HCT116 (cell line): Measurements from ENCODE around the gene KIAA0825. TPM values are rescaled to one million over a fixed set of nuclear protein-coding genes. Genes with fewer than 3 reads are reported as not detected.

ENCODE experiments used
- ATAC-seq: fragments of 200-7000 bp; cut with Tn5 transposase; 2 replicates; pipeline ENCODE4 v1.9.1; 2020; ENCODE audit warnings: mild to moderate bottlenecking, moderate library complexity
- BruUV-seq: library from RNA; stranded (reverse); fragments of 400-500 nt; replicated peaks from 2 replicates; lab custom pipeline; 2021; lab: Mats Ljungman, UMichigan
- CTCF ChIA-PET: fragments of 300-600 bp; sonication (Branson Sonifier 250); formaldehyde crosslinking; loops from one replicate; lab custom pipeline; 2021; ENCODE audit warnings: antibody characterized with exemption; lab: Charles Lee
- POLR2A ChIA-PET: fragments of 300-600, 350-600 bp; sonication (Branson Sonifier 250); formaldehyde crosslinking; loops from one replicate; lab custom pipeline; 2021; ENCODE audit warnings: antibody characterized with exemption; lab: Charles Lee
- RAD21 ChIA-PET, 2 experiments: fragments of 300-600 bp; sonication (Branson Sonifier 250); formaldehyde crosslinking; loops; one replicate each; lab custom pipeline; 2023; ENCODE audit warnings: low total read pairs in 2 of 2; ENCODE audit not compliant: uncharacterized antibody in 2 of 2, unreplicated experiment in 2 of 2, low non-redundant PET in 1 of 2; lab: Charles Lee
- DNase-seq: peaks from one replicate; pipeline ENCODE4 v3.0.0-alpha.2; 2010; ENCODE audit warnings: low read depth, low spot score
- H2AFZ ChIP-seq: fragments of 200-600 bp; shearing (Covaris generic), sonication (generic); 2 replicates; pipeline ENCODE4 v1.6.1; 2017; ENCODE audit warnings: low read depth, mixed run types, mixed read lengths, antibody characterized with exemption, low read length; ENCODE audit not compliant: poor library complexity, severe bottlenecking
- H3K27ac ChIP-seq: 2 replicates; pipeline ENCODE4 v1.5.1; 2012; ENCODE audit warnings: low read depth, low read length
- H3K27me3 ChIP-seq: fragments of 200-600 bp; sonication (generic); 2 replicates; pipeline ENCODE4 v1.6.1; 2016; ENCODE audit warnings: mixed run types, low read length, mixed read lengths; ENCODE audit not compliant: insufficient read depth
- H3K36me3 ChIP-seq, 2 experiments: fragments of 200-500 bp in 1 of 2; fragments of 200-600 bp in 1 of 2; sonication (Bioruptor generic) in 1 of 2; sonication (generic) in 1 of 2; 2 replicates each; pipeline versions ENCODE4 v1.5.1 to v1.6.1; 2014 to 2016; ENCODE audit warnings: low read length in 2 of 2, inconsistent platforms in 1 of 2, mixed read lengths in 1 of 2, mixed run types in 1 of 2; ENCODE audit not compliant: insufficient read depth in 2 of 2, control insufficient read depth in 1 of 2
- H3K4me1 ChIP-seq, 2 experiments: fragments of 200-600 bp in 1 of 2; sonication (generic) in 1 of 2; 2 replicates each; pipeline versions ENCODE4 v1.5.1 to v1.6.1; 2012 to 2017; ENCODE audit warnings: low read length in 2 of 2, inconsistent platforms in 1 of 2, mild to moderate bottlenecking in 1 of 2, mixed read lengths in 1 of 2, mixed run types in 1 of 2, moderate library complexity in 1 of 2; ENCODE audit not compliant: insufficient read depth in 2 of 2, control insufficient read depth in 1 of 2
- H3K4me2 ChIP-seq: fragments of 200-600 bp; sonication (generic); 2 replicates; pipeline ENCODE4 v1.6.1; 2017; ENCODE audit warnings: mixed run types, low read length, mixed read lengths
- H3K4me3 ChIP-seq, 2 experiments: fragments of 200-600 bp in 1 of 2; sonication (generic) in 1 of 2; replicated peaks in 1 of 2; 2 replicates each; pipeline ENCODE4 v1.5.1; 2011 to 2016; ENCODE audit warnings: low read length in 2 of 2, control low read depth in 1 of 2, low read depth in 1 of 2, mild to moderate bottlenecking in 1 of 2, mixed read lengths in 1 of 2, mixed run types in 1 of 2
- H3K79me2 ChIP-seq: fragments of 200-600 bp; sonication (generic); 2 replicates; pipeline ENCODE4 v1.6.1; 2017; ENCODE audit warnings: mild to moderate bottlenecking, mixed run types, low read length, moderate library complexity, mixed read lengths; ENCODE audit not compliant: insufficient read depth
- H3K9ac ChIP-seq: fragments of 200-600 bp; sonication (generic); 2 replicates; pipeline ENCODE4 v1.6.1; 2016; ENCODE audit warnings: low read length, mixed read lengths
- H3K9me2 ChIP-seq: fragments of 200-600 bp; sonication (generic), shearing (Covaris generic); 2 replicates; pipeline ENCODE4 v1.6.1; 2017; ENCODE audit warnings: mixed run types, mild to moderate bottlenecking, moderate library complexity; ENCODE audit not compliant: insufficient read depth
- H3K9me3 ChIP-seq, 2 experiments: fragments of 200-500 bp in 1 of 2; fragments of 200-600 bp in 1 of 2; sonication (Bioruptor generic) in 1 of 2; sonication (generic) in 1 of 2; 2 replicates each; pipeline ENCODE4 v1.6.1; 2014 to 2017; ENCODE audit warnings: low read length in 2 of 2, mixed read lengths in 2 of 2, inconsistent platforms in 1 of 2, low read depth in 1 of 2, mild to moderate bottlenecking in 1 of 2, mixed run types in 1 of 2, moderate library complexity in 1 of 2; ENCODE audit not compliant: control insufficient read depth in 1 of 2, insufficient read depth in 1 of 2
- H4K20me1 ChIP-seq: fragments of 200-600 bp; sonication (generic), shearing (Covaris generic); 2 replicates; pipeline ENCODE4 v1.6.1; 2017; ENCODE audit warnings: mixed run types, mild to moderate bottlenecking, moderate library complexity; ENCODE audit not compliant: insufficient read depth
- CBX3 ChIP-seq: IDR thresholded peaks from 2 replicates; pipeline ENCODE4 v1.6.1; 2012; ENCODE audit warnings: low read depth
- CEBPB ChIP-seq: IDR thresholded peaks from 2 replicates; pipeline ENCODE4 v1.6.1; 2012; ENCODE audit warnings: low read depth
- EGR1 ChIP-seq: IDR thresholded peaks from 2 replicates; pipeline ENCODE4 v1.6.1; 2012; ENCODE audit warnings: low read depth
- ELF1 ChIP-seq: IDR thresholded peaks from 2 replicates; pipeline ENCODE4 v1.6.1; 2012; ENCODE audit warnings: low read depth, borderline replicate concordance
- EZH2 ChIP-seq: fragments of 200-600 bp; sonication (generic); IDR thresholded peaks from 2 replicates; pipeline ENCODE4 v1.6.1; 2017; ENCODE audit warnings: antibody characterized with exemption, mixed run types
- EZH2phosphoT487 ChIP-seq: fragments of 200-600 bp; IDR thresholded peaks from 2 replicates; pipeline ENCODE4 v1.6.1; 2018; ENCODE audit warnings: antibody characterized with exemption, borderline replicate concordance
- FOSL1 ChIP-seq: IDR thresholded peaks from 2 replicates; pipeline ENCODE4 v1.6.1; 2012; ENCODE audit warnings: low read depth
- JUND ChIP-seq: IDR thresholded peaks from 2 replicates; pipeline ENCODE4 v1.6.1; 2012
- POLR2AphosphoS5 ChIP-seq: IDR thresholded peaks from 2 replicates; pipeline ENCODE4 v1.6.1; 2011; ENCODE audit warnings: mild to moderate bottlenecking, low read depth, low read length, moderate library complexity
- RAD21 ChIP-seq: IDR thresholded peaks from 2 replicates; pipeline ENCODE4 v1.6.1; 2012; ENCODE audit warnings: low read depth, mild to moderate bottlenecking
- SIN3A ChIP-seq: IDR thresholded peaks from 2 replicates; pipeline ENCODE4 v1.6.1; 2012; ENCODE audit warnings: low read depth
- SP1 ChIP-seq: IDR thresholded peaks from 2 replicates; pipeline ENCODE4 v1.6.1; 2012; ENCODE audit warnings: low read depth
- SRF ChIP-seq: IDR thresholded peaks from 2 replicates; pipeline ENCODE4 v1.6.1; 2012; ENCODE audit warnings: low read depth
- YY1 ChIP-seq: IDR thresholded peaks from 2 replicates; pipeline ENCODE4 v1.6.1; 2011; ENCODE audit warnings: low read length, low read depth, moderate library complexity, mild to moderate bottlenecking; ENCODE audit not compliant: insufficient replicate concordance; ENCODE audit errors: extremely low read depth
- ZFX ChIP-seq: fragments of 450-650 bp; IDR thresholded peaks from 2 replicates; pipeline ENCODE4 v1.6.1; 2017
- ZNF274 ChIP-seq: fragments of 200-500 bp; sonication (Bioruptor generic); IDR thresholded peaks from 2 replicates; pipeline ENCODE4 v1.6.1; 2014; ENCODE audit warnings: mild to moderate bottlenecking, low read depth, low read length, inconsistent platforms
- intact Hi-C: fragments of 100-400 bp; cut with micrococcal nuclease; formaldehyde crosslinking; loops from 2 replicates; pipeline ENCODE4 v1.10.0; 2022
- total RNA-seq: library from RNA; stranded (reverse); gene quantifications from one replicate; pipeline ENCODE4 v1.2.1, GENCODE V29; 2021; ENCODE audit not compliant: unreplicated experiment
- TF ChIP-seq, protein P1 (sequence below): IDR thresholded peaks from 2 replicates; pipeline ENCODE4 v1.6.1; 2011; ENCODE audit warnings: mild to moderate bottlenecking, low read length, moderate library complexity; ENCODE audit not compliant: insufficient replicate concordance; ENCODE audit errors: extremely low read depth
- TF ChIP-seq, protein P2 (sequence below), 3 experiments: fragments of 200-600 bp in 1 of 3; sonication (generic) in 1 of 3; IDR thresholded peaks in 2 of 3; conservative IDR thresholded peaks in 1 of 3; 2 replicates each; pipeline ENCODE4 v1.5.1; 2012 to 2017; ENCODE audit warnings: low read depth in 2 of 3, low read length in 2 of 3, antibody characterized with exemption in 1 of 3, borderline replicate concordance in 1 of 3, control low read depth in 1 of 3, mild to moderate bottlenecking in 1 of 3, mixed read lengths in 1 of 3, mixed run types in 1 of 3, moderate library complexity in 1 of 3; ENCODE audit not compliant: insufficient read depth in 1 of 3
- TF ChIP-seq, protein P3 (sequence below): IDR thresholded peaks from 2 replicates; pipeline ENCODE4 v1.6.1; 2012
- TF ChIP-seq, protein P4 (sequence below): IDR thresholded peaks from 2 replicates; pipeline ENCODE4 v1.6.1; 2012; ENCODE audit warnings: low read depth

KIAA0825 gene
- total RNA-seq, 1 experiment from 2014 or later = 1.4 TPM

DNA sequence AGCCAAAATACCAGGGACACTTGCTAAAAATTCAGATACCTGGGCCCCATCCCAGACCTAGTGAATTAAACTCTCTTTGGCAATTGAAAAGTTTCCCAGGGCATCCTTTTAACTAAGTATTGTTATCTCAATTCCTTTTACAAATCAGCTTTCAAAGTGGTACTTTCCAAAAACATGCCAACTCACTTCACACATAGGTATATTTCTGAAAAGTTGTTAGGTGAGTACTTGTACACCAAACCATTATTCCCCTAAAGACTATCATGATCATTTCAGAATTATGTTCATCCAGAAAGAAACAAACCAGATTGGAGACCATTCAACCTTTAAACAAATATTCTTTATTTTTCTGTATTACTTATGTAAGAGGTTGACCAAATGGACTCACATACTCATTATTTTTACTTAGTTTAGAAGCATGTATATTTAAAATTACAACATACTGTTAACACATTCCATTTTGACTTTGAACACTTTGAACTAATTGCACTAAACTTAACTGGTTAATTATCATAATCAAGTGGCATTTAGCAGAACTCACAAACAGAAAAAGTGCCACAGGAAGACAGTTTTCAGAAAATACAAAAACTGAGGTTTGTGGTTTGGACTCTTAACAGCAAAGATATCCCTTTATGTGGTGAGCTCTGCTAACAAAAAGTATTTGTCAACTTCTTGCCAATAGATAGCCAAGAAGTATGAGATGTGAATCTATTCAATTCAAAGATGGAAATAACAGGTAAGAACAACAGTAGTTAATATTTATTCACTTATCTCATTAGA is 40.7 kb downstream of the KIAA0825 start:
- BruUV-seq = no TSS peak
- H3K9ac ChIP-seq = no peak overlapping the region
- no peaks in the 10 kb centered on the region for H3K4me1 ChIP-seq
- ATAC-seq (no peak), DNase-seq (no peak)
- ChIA-PET RAD21 (no interaction called here), POLR2A (no interaction called here), CTCF (no interaction called here)
- H4K20me1 ChIP-seq = no peaks in the 10 kb centered on the region
- no peaks in the 10 kb centered on the region for H3K36me3 ChIP-seq
- no peaks in the 10 kb centered on the region for H3K27me3 ChIP-seq
- no peaks in the 10 kb centered on the region for H3K79me2 ChIP-seq
- TF ChIP-seq CEBPB = no peak
- no peak for TF ChIP-seq ZNF274
- no peak for TF ChIP-seq RAD21
- no peak for TF ChIP-seq ZFX
- no peak for TF ChIP-seq EGR1
- no peak for TF ChIP-seq CBX3
- TF ChIP-seq YY1 = no peak
- no peak for TF ChIP-seq ELF1
- TF ChIP-seq, protein P1, sequence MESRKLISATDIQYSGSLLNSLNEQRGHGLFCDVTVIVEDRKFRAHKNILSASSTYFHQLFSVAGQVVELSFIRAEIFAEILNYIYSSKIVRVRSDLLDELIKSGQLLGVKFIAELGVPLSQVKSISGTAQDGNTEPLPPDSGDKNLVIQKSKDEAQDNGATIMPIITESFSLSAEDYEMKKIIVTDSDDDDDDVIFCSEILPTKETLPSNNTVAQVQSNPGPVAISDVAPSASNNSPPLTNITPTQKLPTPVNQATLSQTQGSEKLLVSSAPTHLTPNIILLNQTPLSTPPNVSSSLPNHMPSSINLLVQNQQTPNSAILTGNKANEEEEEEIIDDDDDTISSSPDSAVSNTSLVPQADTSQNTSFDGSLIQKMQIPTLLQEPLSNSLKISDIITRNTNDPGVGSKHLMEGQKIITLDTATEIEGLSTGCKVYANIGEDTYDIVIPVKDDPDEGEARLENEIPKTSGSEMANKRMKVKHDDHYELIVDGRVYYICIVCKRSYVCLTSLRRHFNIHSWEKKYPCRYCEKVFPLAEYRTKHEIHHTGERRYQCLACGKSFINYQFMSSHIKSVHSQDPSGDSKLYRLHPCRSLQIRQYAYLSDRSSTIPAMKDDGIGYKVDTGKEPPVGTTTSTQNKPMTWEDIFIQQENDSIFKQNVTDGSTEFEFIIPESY = no peak
- TF ChIP-seq JUND = no peak
- TF ChIP-seq SP1 = no peak
- TF ChIP-seq EZH2phosphoT487 = no peak
- TF ChIP-seq, protein P2, sequence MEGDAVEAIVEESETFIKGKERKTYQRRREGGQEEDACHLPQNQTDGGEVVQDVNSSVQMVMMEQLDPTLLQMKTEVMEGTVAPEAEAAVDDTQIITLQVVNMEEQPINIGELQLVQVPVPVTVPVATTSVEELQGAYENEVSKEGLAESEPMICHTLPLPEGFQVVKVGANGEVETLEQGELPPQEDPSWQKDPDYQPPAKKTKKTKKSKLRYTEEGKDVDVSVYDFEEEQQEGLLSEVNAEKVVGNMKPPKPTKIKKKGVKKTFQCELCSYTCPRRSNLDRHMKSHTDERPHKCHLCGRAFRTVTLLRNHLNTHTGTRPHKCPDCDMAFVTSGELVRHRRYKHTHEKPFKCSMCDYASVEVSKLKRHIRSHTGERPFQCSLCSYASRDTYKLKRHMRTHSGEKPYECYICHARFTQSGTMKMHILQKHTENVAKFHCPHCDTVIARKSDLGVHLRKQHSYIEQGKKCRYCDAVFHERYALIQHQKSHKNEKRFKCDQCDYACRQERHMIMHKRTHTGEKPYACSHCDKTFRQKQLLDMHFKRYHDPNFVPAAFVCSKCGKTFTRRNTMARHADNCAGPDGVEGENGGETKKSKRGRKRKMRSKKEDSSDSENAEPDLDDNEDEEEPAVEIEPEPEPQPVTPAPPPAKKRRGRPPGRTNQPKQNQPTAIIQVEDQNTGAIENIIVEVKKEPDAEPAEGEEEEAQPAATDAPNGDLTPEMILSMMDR (IDR thresholded peaks at IDR 0.05 in 2 of 3, conservative IDR thresholded peaks at IDR 0.05 in 1 of 3; ENCODE audit: borderline replicate concordance in 1 of 3, insufficient read depth in 1 of 3, low read depth in 2 of 3, low read length in 2 of 3) = no peak
- TF ChIP-seq FOSL1 = no peak
- no peak for TF ChIP-seq EZH2
- TF ChIP-seq, protein P3, sequence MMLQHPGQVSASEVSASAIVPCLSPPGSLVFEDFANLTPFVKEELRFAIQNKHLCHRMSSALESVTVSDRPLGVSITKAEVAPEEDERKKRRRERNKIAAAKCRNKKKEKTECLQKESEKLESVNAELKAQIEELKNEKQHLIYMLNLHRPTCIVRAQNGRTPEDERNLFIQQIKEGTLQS = no peak
- TF ChIP-seq, protein P4, sequence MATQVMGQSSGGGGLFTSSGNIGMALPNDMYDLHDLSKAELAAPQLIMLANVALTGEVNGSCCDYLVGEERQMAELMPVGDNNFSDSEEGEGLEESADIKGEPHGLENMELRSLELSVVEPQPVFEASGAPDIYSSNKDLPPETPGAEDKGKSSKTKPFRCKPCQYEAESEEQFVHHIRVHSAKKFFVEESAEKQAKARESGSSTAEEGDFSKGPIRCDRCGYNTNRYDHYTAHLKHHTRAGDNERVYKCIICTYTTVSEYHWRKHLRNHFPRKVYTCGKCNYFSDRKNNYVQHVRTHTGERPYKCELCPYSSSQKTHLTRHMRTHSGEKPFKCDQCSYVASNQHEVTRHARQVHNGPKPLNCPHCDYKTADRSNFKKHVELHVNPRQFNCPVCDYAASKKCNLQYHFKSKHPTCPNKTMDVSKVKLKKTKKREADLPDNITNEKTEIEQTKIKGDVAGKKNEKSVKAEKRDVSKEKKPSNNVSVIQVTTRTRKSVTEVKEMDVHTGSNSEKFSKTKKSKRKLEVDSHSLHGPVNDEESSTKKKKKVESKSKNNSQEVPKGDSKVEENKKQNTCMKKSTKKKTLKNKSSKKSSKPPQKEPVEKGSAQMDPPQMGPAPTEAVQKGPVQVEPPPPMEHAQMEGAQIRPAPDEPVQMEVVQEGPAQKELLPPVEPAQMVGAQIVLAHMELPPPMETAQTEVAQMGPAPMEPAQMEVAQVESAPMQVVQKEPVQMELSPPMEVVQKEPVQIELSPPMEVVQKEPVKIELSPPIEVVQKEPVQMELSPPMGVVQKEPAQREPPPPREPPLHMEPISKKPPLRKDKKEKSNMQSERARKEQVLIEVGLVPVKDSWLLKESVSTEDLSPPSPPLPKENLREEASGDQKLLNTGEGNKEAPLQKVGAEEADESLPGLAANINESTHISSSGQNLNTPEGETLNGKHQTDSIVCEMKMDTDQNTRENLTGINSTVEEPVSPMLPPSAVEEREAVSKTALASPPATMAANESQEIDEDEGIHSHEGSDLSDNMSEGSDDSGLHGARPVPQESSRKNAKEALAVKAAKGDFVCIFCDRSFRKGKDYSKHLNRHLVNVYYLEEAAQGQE = no peak
- no peak for TF ChIP-seq SRF
- TF ChIP-seq SIN3A = no peak
- no peak for TF ChIP-seq POLR2AphosphoS5
- H3K4me2 ChIP-seq = no peak overlapping the region
- H3K4me3 ChIP-seq = no peak overlapping the region
- H3K9me3 ChIP-seq = no peaks in the 10 kb centered on the region
- intact Hi-C loops = no loop called here
- no peak overlapping the region for H3K27ac ChIP-seq
- H3K9me2 ChIP-seq = no peaks in the 10 kb centered on the region
- no peak overlapping the region for H2AFZ ChIP-seq
